Activated CD8-positive, alpha-beta memory T cell treated with anti-CD3 and anti-CD28 coated beads, Interleukin-2, amount 50 U/mL, for 48 hours (primary cell): ENCODE measurements around the gene RSBN1L.

Source experiments
- DNase-seq: peaks from one replicate; pipeline ENCODE4 v3.0.0-alpha.2; 2020

The RSBN1L gene

GRCh38 chr7:77734659-77735421, 38.6 kb downstream of the RSBN1L start:
- DNase-seq, result no peak

- no peak for DNase-seq
These were observed 39.2 kb downstream of the RSBN1L start for GRCh38 chr7:77735457-77735856.

- DNase-seq, result no peak
These were observed 40.7 kb downstream of the RSBN1L start for GRCh38 chr7:77736991-77737390.

DNA sequence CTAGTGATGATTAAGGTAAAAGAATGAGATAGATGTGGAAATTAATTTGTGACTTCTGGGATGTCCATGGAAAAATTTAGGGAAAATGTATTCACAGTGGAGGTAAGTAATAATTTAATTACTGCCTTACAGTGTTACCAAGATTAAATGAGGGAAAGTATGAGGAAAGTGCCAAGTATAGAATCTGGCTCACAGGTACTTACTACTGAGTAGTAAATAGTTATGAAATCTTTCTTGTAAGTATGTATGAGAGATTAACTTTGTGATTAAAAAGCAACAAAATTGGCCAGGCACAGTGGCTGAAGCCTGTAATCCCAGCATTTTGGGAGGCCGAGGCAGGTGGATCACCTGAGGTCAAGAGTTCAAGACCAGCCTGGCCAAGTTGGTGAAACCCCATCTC, 42.1 kb downstream of the RSBN1L start:
- no peak for DNase-seq

DNA sequence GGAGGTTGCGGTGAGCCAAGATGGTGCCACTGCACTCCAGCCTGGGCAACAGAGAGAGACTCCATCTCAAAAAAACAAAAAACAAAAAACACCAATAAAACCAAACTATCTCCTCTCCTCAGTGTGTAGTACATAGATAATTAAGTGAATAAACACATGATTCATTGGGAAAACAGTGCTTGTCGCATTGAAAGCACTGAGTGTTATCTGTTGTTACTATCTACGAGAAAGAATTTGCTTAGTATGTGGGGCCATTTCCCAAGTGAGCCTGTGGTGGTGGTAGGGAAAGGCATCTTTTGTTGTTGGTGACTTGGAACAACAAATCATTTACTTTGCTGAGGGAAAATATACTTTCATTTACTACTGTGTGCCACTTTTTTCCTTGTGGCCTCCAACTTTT, 42.6 kb downstream of the RSBN1L start:
- no peak for DNase-seq

GRCh38 chr7:77740257-77740656, 44.0 kb downstream of the RSBN1L start:
- no peak for DNase-seq

- no peak for DNase-seq
These were observed 47.3 kb downstream of the RSBN1L start for GRCh38 chr7:77743518-77743917.

DNA sequence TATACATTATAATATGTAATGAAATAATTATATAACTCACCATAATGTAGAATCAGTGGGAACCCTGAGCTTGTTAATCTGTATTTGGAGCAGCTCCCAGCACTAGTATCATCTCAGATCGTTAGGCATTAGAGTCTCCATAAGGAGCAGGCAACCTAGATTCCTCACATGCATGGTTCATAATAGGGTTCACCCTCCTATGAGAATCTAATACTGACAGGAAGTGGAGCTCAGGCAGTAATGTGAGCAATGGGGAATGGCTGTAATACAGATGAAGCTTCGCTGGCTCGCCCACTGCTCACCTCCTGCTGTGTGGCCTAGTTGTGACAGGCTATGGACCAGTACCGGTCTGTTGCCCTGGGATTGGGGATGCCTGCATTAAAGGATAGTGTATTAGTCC, 49.5 kb downstream of the RSBN1L start:
- DNase-seq, result no peak

GRCh38 chr7:77746164-77746823, 50.0 kb downstream of the RSBN1L start:
- no peak for DNase-seq

- no peak for DNase-seq
These were observed 50.5 kb downstream of the RSBN1L start for GRCh38 chr7:77746824-77747165.

- DNase-seq, result no peak
These were observed 50.9 kb downstream of the RSBN1L start for GRCh38 chr7:77747178-77747577.

- no peak for DNase-seq
These were observed 51.5 kb downstream of the RSBN1L start for GRCh38 chr7:77747718-77748117.

DNA sequence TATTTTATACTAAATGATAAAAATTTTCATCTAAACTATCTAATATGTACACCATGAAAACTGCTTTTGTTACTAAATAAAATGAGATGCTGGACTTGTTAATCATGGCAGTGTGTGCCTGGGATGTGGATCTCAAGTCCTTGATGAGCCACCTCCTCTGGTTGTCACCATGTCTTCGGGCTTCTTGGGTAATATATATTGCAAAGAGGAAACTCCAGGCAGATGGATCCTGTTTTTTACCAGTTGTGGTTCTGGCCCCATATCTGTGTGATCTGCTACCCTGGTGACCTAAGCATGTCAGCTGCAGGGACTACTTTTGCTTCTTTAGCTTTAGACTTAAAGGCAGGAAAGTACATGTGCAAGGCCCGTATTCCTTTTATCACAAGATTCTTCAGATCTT, 55.8 kb downstream of the RSBN1L start:
- DNase-seq, result no peak

GRCh38 chr7:77753173-77753572, 56.9 kb downstream of the RSBN1L start:
- DNase-seq, result no peak

DNA sequence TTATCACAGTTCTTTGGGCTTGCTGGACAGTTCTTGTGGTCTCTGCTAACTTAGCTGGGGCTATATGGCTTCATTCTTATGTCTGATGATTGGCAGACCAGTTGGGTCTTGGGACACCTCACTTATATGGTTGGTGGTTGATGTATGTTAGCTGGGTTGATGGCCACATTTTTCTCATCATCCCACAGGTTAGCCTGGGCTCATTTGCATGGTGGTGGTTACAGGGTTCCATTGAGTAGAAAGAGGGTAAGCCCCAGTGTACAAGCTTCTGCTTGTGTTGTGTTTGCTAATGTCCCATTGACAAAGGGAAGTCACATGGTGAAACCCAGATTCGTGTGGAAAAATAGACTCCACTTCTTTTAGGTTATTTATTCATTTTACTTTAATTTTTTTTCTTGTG, 61.3 kb downstream of the RSBN1L start:
- DNase-seq, result no peak

DNA sequence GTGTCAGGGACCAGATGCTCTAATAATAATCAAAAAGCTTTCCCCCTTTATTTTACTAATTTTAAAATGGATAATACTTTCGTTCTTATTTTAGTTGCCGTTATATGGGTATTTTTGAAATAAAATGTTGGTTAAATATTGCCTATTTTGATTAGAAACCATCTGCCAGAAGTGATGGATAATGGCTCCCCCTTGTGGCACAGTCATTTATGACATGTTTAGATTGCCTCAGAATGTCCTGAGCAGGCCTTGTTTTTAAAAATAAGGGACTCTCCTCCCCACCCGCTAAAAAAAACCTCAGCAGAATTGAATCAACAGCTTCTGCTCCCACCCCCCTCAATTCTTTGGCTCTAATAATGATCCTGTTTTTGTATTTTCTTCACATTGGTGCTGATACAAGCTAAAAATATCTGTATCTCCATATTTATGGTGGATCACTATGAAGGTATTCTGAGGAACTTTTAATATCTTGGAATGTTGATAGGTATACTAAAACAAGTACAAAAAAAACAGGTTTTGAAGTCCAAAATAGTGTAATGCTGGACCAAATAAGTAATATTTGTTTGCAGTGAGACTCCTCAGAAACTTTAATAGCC, 63.1 kb downstream of the RSBN1L start:
- DNase-seq, result peak; percentile 73

GRCh38 chr7:77760809-77761453, 64.7 kb downstream of the RSBN1L start:
- DNase-seq, result no peak

DNA sequence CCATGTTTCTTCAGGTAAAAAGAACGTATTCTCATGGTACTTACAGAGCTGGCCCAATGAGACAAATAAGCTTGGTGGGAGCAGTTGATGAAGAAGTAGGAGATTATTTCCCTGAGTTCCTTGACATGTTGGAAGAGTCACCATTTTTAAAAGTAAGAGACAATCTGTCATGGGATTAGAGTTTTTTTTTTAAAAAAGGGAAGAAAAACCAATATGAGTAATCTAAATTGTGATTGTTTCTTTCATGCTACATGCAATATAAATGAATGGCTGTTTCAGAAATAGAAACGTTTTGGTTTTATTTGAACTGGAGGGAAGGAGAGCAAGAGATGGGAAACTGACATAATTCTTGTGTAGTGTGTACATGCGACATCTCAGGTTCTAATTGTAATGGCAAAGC, 69.2 kb downstream of the RSBN1L start:
- DNase-seq, result no peak

DNA sequence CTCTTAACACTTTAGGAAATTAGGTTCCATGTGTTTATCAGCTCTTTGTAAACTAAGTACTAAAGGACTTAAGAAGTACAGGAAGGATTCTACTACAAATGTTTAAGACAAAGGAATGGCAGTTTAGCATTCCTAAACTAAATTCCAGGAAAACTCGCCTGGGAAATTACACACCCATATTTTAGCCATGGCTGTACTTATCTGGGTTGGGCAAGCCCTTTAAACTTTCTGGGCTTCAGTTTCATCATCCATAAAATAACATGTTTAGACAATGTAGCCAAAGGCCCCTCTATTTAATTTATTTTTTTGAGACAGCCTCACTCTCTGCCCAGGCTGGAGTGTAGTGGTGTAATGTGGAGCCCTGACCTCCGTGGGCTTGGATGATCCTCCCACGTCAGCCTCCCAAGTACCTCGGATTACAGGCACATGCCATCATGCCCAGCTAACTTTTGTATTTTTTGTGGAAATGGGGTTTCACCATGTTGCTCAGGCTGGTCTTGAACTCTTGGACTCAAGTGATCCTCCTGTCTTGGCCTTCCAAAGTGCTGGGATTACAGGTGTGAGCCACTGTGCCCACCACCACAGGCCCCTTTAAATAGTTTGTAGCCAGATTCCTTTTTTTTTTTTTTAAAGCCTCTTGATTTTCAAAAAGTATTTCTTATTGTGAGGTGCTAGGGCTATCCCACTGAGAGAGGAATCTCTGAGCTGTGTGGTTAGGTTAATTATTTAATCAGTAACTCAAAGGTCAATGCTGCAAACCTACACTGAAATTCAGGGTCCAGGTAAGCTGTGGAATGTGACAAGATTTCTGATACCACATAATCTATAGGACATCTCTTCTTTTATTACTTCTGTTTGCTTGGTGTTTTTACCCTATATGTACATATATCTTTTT, 69.9 kb downstream of the RSBN1L start:
- no peak for DNase-seq

DNA sequence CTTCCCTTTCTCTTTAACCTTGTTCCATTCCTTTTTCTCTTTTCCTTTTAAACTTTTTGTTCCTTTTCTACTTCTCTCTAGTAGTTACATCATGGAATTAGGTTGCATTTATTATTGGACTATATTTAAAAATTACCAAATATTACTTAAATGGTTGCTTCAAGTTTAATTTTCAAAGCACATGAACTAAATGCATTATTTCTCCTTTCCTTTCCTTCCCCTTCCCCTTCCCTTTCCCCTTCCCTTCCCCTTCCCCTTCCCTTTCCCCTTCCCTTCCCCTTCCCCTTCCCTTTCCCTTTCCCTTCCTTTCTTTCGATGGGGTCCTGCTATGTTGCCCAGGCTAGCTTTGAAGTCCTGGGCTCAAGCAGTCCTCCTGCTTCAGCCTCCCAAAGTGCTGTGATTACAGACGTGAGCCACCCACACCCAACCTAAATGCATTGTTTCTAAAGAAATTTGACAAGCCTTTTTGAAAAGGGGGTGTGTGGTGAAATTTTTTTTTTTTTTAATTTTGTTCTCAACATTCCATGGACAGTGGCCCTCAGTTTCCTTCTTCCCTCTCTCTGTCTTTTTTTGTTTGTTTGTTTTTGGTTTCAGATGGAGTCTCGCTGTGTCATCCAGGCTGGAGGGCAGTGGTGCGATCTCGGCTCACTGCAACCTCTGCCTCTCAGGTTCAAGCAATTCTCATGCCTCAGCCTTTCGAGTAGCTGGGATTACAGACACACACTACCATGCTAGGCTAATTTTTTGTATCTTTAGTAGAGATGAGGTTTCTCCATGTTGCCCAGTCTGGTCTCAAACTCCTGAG, 70.7 kb downstream of the RSBN1L start:
- no peak for DNase-seq

DNA sequence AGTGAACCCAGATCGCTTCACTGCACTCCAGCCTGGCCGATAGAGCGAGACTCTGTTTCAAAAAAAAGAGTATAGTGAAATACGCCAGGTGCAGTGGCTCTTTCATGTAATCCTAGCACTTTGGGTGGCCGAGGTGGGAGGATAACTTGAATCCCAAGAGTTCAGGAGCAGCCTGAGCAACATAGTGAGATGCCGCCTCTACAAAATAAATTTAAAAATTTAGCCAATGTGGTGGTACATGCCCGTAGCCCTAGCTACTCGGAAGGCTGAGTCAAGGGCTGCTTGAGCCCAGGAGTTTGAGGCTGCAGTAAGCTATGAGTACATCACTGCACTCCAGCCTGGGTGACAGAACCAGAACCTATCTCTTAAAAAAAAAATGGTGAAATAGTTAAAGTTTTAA, 74.1 kb downstream of the RSBN1L start:
- no peak for DNase-seq

GRCh38 chr7:77771901-77772300, 75.6 kb downstream of the RSBN1L start:
- no peak for DNase-seq
